Measurements from ENCODE around the gene SZT2.

GRCh38 chr1:43405219-43405875, 15.6 kb downstream of the SZT2 start:
- no peak for TF ChIP-seq ARNTL (CRISPR knock-in tag; IDR thresholded peaks at IDR 0.05; ENCODE audit: borderline replicate concordance, low read depth)
- no peak for TF ChIP-seq TCF4 (CRISPR knock-in tag; IDR thresholded peaks at IDR 0.05; ENCODE audit: borderline replicate concordance)
- TF ChIP-seq ZNF8 (CRISPR knock-in tag; IDR thresholded peaks at IDR 0.05) = no peak
- TF ChIP-seq RARB (CRISPR knock-in tag; IDR thresholded peaks at IDR 0.05) = no peak
- TF ChIP-seq PATZ1 (CRISPR knock-in tag; IDR thresholded peaks at IDR 0.05; ENCODE audit: borderline replicate concordance) = no peak
- no peak for TF ChIP-seq GLIS3 (CRISPR knock-in tag; IDR thresholded peaks at IDR 0.05)
- TF ChIP-seq ZNF70 (CRISPR knock-in tag; IDR thresholded peaks at IDR 0.05) = no peak
- TF ChIP-seq ZC3H10 (CRISPR knock-in tag; IDR thresholded peaks at IDR 0.05) = no peak
- TF ChIP-seq BACH2 (CRISPR knock-in tag; IDR thresholded peaks at IDR 0.05; ENCODE audit: borderline replicate concordance) = no peak
